ENCODE data around the gene SLC9A3. TPM values are rescaled to one million over a fixed set of nuclear protein-coding genes. Genes with fewer than 3 reads are reported as not detected.

The SLC9A3 gene
- total RNA-seq, 1 experiment from 2014 or later = 1.5 TPM

DNA sequence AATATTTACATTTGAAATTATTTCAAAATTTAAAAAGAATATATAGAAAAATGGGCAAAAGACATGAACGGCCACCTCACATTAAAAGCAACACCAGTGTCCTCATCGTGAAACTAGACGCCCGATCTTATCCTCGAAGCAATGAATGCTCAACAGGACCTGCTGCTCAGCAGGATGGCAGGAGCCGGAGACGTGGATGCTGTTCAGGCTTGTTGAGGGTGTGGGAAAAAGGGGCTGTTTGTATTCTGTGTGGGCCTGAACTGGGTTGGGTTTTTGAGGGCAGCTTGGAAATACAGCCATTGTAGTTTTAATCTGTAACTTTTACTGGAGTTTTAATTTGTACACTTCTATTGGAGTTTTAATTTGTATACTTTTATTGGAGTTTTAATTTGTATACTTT lies 60.9 kb downstream of the SLC9A3 start:
- TF ChIP-seq EGR1 (IDR thresholded peaks at IDR 0.05; ENCODE audit: low read depth) (no peak), ZFX (IDR thresholded peaks at IDR 0.05) (no peak), POLR2A (IDR thresholded peaks at IDR 0.05; ENCODE audit: borderline replicate concordance, extremely low read depth, insufficient read depth, insufficient read length) (no peak), SIN3A (IDR thresholded peaks at IDR 0.05; ENCODE audit: low read depth) (no peak), SP1 (IDR thresholded peaks at IDR 0.05; ENCODE audit: low read depth) (no peak), FOSL1 (IDR thresholded peaks at IDR 0.05; ENCODE audit: low read depth) (no peak), SRF (IDR thresholded peaks at IDR 0.05; ENCODE audit: low read depth) (no peak), EZH2phosphoT487 (IDR thresholded peaks at IDR 0.05; ENCODE audit: borderline replicate concordance) (no peak), EZH2 (IDR thresholded peaks at IDR 0.05) (no peak), ZNF274 (IDR thresholded peaks at IDR 0.05; ENCODE audit: low read depth, low read length) (no peak), YY1 (IDR thresholded peaks at IDR 0.05; ENCODE audit: extremely low read depth, insufficient replicate concordance, low read depth, low read length) (no peak), JUND (IDR thresholded peaks at IDR 0.05) (no peak)
- TF ChIP-seq, protein P1, sequence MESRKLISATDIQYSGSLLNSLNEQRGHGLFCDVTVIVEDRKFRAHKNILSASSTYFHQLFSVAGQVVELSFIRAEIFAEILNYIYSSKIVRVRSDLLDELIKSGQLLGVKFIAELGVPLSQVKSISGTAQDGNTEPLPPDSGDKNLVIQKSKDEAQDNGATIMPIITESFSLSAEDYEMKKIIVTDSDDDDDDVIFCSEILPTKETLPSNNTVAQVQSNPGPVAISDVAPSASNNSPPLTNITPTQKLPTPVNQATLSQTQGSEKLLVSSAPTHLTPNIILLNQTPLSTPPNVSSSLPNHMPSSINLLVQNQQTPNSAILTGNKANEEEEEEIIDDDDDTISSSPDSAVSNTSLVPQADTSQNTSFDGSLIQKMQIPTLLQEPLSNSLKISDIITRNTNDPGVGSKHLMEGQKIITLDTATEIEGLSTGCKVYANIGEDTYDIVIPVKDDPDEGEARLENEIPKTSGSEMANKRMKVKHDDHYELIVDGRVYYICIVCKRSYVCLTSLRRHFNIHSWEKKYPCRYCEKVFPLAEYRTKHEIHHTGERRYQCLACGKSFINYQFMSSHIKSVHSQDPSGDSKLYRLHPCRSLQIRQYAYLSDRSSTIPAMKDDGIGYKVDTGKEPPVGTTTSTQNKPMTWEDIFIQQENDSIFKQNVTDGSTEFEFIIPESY (IDR thresholded peaks at IDR 0.05; ENCODE audit: extremely low read depth, insufficient replicate concordance, low read length) = no peak
- TF ChIP-seq, protein P2, sequence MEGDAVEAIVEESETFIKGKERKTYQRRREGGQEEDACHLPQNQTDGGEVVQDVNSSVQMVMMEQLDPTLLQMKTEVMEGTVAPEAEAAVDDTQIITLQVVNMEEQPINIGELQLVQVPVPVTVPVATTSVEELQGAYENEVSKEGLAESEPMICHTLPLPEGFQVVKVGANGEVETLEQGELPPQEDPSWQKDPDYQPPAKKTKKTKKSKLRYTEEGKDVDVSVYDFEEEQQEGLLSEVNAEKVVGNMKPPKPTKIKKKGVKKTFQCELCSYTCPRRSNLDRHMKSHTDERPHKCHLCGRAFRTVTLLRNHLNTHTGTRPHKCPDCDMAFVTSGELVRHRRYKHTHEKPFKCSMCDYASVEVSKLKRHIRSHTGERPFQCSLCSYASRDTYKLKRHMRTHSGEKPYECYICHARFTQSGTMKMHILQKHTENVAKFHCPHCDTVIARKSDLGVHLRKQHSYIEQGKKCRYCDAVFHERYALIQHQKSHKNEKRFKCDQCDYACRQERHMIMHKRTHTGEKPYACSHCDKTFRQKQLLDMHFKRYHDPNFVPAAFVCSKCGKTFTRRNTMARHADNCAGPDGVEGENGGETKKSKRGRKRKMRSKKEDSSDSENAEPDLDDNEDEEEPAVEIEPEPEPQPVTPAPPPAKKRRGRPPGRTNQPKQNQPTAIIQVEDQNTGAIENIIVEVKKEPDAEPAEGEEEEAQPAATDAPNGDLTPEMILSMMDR (IDR thresholded peaks at IDR 0.05 in 2 of 3, conservative IDR thresholded peaks at IDR 0.05 in 1 of 3; ENCODE audit: borderline replicate concordance in 1 of 3, insufficient read depth in 1 of 3, low read depth in 2 of 3, low read length in 2 of 3) = no peak
- TF ChIP-seq, protein P3, sequence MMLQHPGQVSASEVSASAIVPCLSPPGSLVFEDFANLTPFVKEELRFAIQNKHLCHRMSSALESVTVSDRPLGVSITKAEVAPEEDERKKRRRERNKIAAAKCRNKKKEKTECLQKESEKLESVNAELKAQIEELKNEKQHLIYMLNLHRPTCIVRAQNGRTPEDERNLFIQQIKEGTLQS (IDR thresholded peaks at IDR 0.05) = no peak
- H3K27ac ChIP-seq (ENCODE audit: low read depth, low read length) = no peak overlapping the region
- intact Hi-C loops (cut with micrococcal nuclease) = no loop called here
- BruUV-seq (replicated peaks) = no TSS peak
- no peak for ATAC-seq
- no peak overlapping the region for H3K9ac ChIP-seq (ENCODE audit: low read length)
- no peak overlapping the region for H3K4me3 ChIP-seq (replicated peaks in 1 of 2; ENCODE audit: low read depth in 1 of 2, low read length in 2 of 2)
- POLR2A ChIA-PET = no interaction called here
- no peaks in the 10 kb centered on the region for H3K27me3 ChIP-seq (ENCODE audit: insufficient read depth, low read length)
- RAD21 ChIA-PET (ENCODE audit: low non-redundant PET in 1 of 2, low total read pairs in 2 of 2, uncharacterized antibody in 2 of 2, unreplicated experiment in 2 of 2) = no interaction called here
- peaks cover 9 to 16% of the 10 kb centered on the region in 2 experiments; a peak in 3 of 4 replicates for H3K36me3 ChIP-seq (ENCODE audit: control insufficient read depth in 1 of 2, insufficient read depth in 2 of 2, low read length in 2 of 2)
- peaks cover 0 to 10% of the 10 kb centered on the region in 2 experiments; a peak in 2 of 4 replicates for H3K4me1 ChIP-seq (ENCODE audit: control insufficient read depth in 1 of 2, insufficient read depth in 2 of 2, low read length in 2 of 2)
- no peak overlapping the region for H3K4me2 ChIP-seq (ENCODE audit: low read length)
- H3K9me2 ChIP-seq (ENCODE audit: insufficient read depth) = no peaks in the 10 kb centered on the region
- no peak overlapping the region for H2AFZ ChIP-seq (ENCODE audit: low read depth, low read length, poor library complexity, severe bottlenecking)
- no peak for DNase-seq (ENCODE audit: low read depth, low spot score)
- H3K9me3 ChIP-seq (ENCODE audit: control insufficient read depth in 1 of 2, insufficient read depth in 1 of 2, low read depth in 1 of 2, low read length in 2 of 2) = no peaks in the 10 kb centered on the region
- CTCF ChIA-PET = interaction anchor here (1.2 kb wide), 1 partner anchor 16 kb away, joined by 3 read pairs; no protein-coding TSS in a partner anchor
- peaks cover under 1% of the 10 kb centered on the region; the same call in 1 of the 2 replicates for H3K79me2 ChIP-seq (ENCODE audit: insufficient read depth, low read length)
- no peaks in the 10 kb centered on the region for H4K20me1 ChIP-seq (ENCODE audit: insufficient read depth)
